NB4 (cell line): ENCODE results near the gene TTN.

ENCODE experiments used
- DNase-seq: peaks from one replicate; pipeline ENCODE4 v3.0.0; 2010; ENCODE audit warnings: low read depth
- H3K4me3 ChIP-seq: one replicate; pipeline ENCODE4 v1.5.1; 2011; ENCODE audit warnings: mild to moderate bottlenecking, low read depth, low read length, moderate library complexity
- MYC ChIP-seq: IDR thresholded peaks from 2 replicates; pipeline ENCODE4 v1.6.1; 2011; ENCODE audit warnings: low read depth, low read length
- POLR2A ChIP-seq: IDR thresholded peaks from 2 replicates; pipeline ENCODE4 v1.6.1; 2011; ENCODE audit warnings: mild to moderate bottlenecking; ENCODE audit not compliant: insufficient read length; ENCODE audit errors: extremely low read depth
- TF ChIP-seq, protein P1 (sequence below): IDR thresholded peaks from 2 replicates; pipeline ENCODE4 v1.6.1; 2011; ENCODE audit warnings: low read depth, low read length
- TF ChIP-seq, protein P2 (sequence below): IDR thresholded peaks from one replicate; pipeline ENCODE4 v1.5.1; 2012; ENCODE audit warnings: low read depth, low read length

The TTN gene

DNA sequence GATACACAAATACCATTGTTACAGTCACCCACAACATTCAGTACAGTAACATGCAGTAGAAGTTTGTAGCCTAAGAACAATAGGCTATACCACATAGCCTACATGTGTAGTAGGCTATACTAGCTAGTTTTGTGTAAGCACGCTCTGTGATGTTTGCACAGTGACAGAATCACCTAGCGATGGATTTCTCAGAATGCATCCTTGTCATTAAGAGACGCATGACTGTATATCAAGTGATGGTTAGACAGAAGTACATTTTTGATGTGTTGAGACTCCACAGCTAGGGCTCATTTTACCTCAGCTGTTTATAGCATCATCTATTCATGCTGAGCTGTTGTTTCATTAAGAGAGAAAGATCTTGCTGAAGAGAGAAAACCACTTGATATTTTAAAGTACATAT, 307.6 kb downstream of the TTN start:
- no peak for DNase-seq
- H3K4me3 ChIP-seq: no peak overlapping the region
- TF ChIP-seq, protein P1, sequence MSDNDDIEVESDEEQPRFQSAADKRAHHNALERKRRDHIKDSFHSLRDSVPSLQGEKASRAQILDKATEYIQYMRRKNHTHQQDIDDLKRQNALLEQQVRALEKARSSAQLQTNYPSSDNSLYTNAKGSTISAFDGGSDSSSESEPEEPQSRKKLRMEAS: no peak
- no peak for TF ChIP-seq MYC
- TF ChIP-seq, protein P2, sequence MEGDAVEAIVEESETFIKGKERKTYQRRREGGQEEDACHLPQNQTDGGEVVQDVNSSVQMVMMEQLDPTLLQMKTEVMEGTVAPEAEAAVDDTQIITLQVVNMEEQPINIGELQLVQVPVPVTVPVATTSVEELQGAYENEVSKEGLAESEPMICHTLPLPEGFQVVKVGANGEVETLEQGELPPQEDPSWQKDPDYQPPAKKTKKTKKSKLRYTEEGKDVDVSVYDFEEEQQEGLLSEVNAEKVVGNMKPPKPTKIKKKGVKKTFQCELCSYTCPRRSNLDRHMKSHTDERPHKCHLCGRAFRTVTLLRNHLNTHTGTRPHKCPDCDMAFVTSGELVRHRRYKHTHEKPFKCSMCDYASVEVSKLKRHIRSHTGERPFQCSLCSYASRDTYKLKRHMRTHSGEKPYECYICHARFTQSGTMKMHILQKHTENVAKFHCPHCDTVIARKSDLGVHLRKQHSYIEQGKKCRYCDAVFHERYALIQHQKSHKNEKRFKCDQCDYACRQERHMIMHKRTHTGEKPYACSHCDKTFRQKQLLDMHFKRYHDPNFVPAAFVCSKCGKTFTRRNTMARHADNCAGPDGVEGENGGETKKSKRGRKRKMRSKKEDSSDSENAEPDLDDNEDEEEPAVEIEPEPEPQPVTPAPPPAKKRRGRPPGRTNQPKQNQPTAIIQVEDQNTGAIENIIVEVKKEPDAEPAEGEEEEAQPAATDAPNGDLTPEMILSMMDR: no peak
- TF ChIP-seq POLR2A: no peak

DNA sequence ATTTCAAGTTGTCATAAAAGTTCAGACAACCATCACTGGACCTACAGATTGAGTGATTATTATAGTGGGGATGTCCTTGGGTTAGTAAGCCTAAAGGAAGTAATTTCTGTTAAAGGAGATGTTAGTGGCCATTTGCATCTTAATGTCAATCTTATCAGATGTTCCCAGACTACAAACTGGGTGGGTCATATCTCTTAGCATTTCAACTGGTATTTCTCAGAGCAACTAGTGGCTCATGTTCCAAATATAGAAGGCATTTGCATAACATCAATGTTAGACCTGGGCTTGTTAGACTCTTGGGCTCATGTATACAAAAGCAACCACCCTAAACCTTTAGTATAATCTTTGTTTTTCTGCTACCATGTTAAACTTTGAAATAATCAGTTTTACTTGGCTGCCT, 309.1 kb downstream of the TTN start:
- no peak for DNase-seq
- TF ChIP-seq, protein P2: no peak
- TF ChIP-seq POLR2A: no peak
- no peak for TF ChIP-seq MYC
- no peak overlapping the region for H3K4me3 ChIP-seq

DNA sequence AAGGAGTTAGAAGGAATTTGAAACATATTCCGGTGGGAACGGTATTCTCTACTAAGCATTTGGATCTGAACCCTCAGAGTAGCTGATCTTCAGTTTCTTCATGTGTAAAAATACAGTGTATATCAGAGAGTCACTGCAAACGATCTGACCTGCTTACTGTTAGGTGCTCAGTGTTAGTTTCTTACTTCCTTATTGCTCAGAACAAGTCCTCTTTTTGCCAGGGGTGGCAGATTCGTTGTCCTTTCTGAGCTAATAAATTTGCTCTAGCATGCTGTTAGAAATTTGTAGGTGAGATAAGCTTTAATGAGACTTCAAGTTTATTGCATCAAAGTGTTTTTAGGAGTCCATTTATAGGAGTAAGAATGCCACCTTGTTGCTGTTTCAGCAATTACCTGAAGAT, 311.2 kb downstream of the TTN start:
- H3K4me3 ChIP-seq: no peak overlapping the region
- TF ChIP-seq, protein P2: no peak
- TF ChIP-seq, protein P1: no peak
- TF ChIP-seq MYC: no peak
- no peak for TF ChIP-seq POLR2A
- no peak for DNase-seq

DNA sequence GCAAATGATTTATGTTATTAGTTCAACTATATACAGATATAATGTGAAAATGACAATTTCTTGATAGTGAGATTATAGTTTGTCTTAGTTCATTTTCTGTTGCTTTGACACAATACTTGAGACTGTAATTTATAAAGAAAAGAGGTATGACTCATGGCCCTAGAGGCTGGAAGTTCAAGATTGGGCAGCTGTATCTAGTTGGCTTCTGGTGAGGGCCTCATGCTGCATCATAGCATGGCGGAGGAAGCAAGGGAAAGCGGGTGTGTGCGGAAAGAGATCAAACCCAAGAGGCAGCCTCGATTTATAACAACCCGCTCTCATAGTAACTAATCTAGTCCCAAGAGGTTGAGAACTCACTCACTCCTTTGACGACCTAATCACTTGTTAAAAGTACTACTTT, 315.6 kb downstream of the TTN start:
- TF ChIP-seq MYC (no peak), POLR2A (no peak)
- TF ChIP-seq, protein P2: no peak
- TF ChIP-seq, protein P1: no peak
- no peak overlapping the region for H3K4me3 ChIP-seq
- no peak for DNase-seq

DNA sequence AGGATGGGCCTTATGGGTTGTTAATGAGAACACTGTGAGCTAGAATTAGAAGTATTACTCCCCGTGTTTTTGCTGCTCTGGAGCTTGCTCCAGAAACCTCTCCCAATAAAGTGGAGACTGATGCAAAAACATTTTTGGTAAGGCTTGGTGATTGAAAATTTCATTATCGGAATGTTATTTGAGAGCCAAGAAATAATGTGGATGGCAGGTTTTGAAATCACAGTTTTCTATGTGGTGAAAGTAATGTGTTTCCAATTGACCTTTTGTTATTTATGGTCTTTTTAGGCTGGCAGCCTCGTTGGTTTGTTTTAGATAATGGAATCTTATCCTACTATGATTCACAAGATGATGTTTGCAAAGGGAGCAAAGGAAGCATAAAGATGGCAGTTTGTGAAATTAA, 321.9 kb downstream of the TTN start:
- no peak overlapping the region for H3K4me3 ChIP-seq
- TF ChIP-seq MYC (no peak), POLR2A (no peak)
- TF ChIP-seq, protein P2: no peak
- TF ChIP-seq, protein P1: no peak
- no peak for DNase-seq

DNA sequence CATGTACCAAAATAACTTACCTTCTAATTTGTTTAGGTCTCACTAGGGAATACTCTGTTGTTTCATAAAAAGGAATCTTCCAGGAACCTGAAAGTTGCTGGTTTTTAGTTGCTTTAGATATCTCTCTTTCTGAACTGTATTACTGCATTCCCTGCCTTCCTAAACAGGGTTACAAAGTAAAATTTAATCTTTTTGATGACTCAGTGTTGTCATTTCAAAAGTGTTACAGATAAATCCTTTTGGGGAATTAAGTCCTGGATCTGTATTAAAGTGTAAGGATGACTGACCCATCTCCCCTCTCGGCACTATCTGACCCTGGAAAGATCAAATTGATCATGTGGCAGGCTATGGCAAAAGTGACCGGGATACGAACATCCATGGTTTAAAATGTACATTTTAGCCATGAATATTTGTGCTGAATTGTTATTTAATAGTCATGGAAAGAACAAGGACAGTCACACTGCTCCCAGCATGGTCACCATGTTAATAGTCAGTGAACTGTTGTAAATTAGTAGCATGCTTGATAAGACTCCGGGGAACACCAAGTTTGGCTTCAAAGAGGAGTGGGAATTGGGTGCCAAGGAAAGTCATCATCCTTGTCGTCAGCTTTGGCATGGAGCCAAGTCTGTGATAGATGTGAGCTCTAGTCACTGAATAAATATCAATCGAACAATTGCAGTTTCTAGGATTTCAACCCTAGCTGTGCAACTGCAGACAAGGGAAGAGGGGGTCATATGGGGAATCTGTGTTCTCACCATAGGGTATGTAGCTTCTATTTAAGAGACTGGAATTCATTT, 322.8 kb downstream of the TTN start:
- TF ChIP-seq, protein P2: no peak
- TF ChIP-seq POLR2A: no peak
- TF ChIP-seq, protein P1: no peak
- no peak for TF ChIP-seq MYC
- DNase-seq: no peak
- no peak overlapping the region for H3K4me3 ChIP-seq
